Activated CD8-positive, alpha-beta T cell treated with anti-CD3 and anti-CD28 coated beads for 36 hours (primary cell): ENCODE data around the gene SERPINH1. TPM values are rescaled to one million over a fixed set of nuclear protein-coding genes. Genes with fewer than 3 reads are reported as not detected.

ENCODE experiments used
- ATAC-seq: fragments of 200-7000 bp; cut with Tn5 transposase; one replicate; pipeline ENCODE4 v1.10.0; 2021; ENCODE audit warnings: mild to moderate bottlenecking, moderate library complexity
- CTCF ChIA-PET: fragments of 350-600 bp; sonication (Branson Sonifier 250); formaldehyde crosslinking; loops from one replicate; lab custom pipeline; 2021; ENCODE audit warnings: antibody characterized with exemption; lab: Charles Lee
- POLR2A ChIA-PET: fragments of 350-600 bp; sonication (Branson Sonifier 250); formaldehyde crosslinking; loops from one replicate; lab custom pipeline; 2021; ENCODE audit warnings: antibody characterized with exemption; lab: Charles Lee
- DNase-seq: peaks from one replicate; pipeline ENCODE4 v3.0.0-alpha.2; 2020
- H3K27ac Mint-ChIP-seq: one replicate; pipeline ENCODE4 v1.8.0; 2021; ENCODE audit warnings: mild to moderate bottlenecking, mixed read lengths
- H3K27me3 Mint-ChIP-seq: one replicate; pipeline ENCODE4 v1.8.0; 2021; ENCODE audit warnings: mixed read lengths
- H3K36me3 Mint-ChIP-seq: one replicate; pipeline ENCODE4 v1.8.0; 2021; ENCODE audit warnings: low read depth, mixed read lengths
- H3K4me1 Mint-ChIP-seq: one replicate; pipeline ENCODE4 v1.8.0; 2021; ENCODE audit warnings: low read depth, mixed read lengths
- H3K4me3 Mint-ChIP-seq: one replicate; pipeline ENCODE4 v1.8.0; 2021; ENCODE audit warnings: mild to moderate bottlenecking, moderate library complexity, mixed read lengths
- H3K9me3 Mint-ChIP-seq: one replicate; pipeline ENCODE4 v1.8.0; 2021; ENCODE audit warnings: mixed read lengths
- CTCF ChIP-seq: fragments of 200-600 bp; IDR thresholded peaks from one replicate; pipeline ENCODE4 v1.8.0; 2022; ENCODE audit warnings: antibody characterized with exemption, mild to moderate bottlenecking
- intact Hi-C: fragments of 100-400 bp; cut with micrococcal nuclease; formaldehyde crosslinking; loops from one replicate; pipeline ENCODE4 v1.10.0; 2022
- total RNA-seq, 2 experiments: library from RNA; stranded (reverse); gene quantifications; one replicate each; pipeline ENCODE4 v1.2.3, GENCODE V29; 2021

Gene SERPINH1
- total RNA-seq, 2 experiments from 2014 or later = 15.7 to 17.7 TPM

DNA sequence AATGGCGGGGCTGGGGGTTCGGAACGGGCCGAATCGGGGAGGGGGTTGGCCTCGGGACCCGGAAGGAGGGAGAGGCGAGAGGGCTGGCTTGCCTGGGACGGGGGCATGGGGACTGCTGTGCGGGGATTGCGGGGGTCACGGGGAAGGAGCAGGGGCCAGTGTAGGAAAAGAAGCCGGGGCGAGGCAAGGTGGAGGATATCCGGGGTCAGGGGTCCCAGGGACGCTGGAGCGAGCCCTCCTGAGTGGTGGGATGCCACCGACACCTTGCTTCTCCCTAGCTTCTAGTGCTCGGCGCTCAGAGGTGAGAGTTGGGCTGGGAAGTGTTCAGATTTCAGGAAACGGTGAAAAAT lies 35.9 kb upstream of the SERPINH1 start:
- DNase-seq = no peak
- no peak for ATAC-seq
- CTCF ChIA-PET = interaction anchor here (0.8 to 4.3 kb wide), 11 partner anchors 8 to 265 kb away, joined by 3 to 40 read pairs (median 4); no protein-coding TSS in a partner anchor
- peaks cover 20% of the 10 kb centered on the region for H3K4me1 Mint-ChIP-seq
- H3K27ac Mint-ChIP-seq = peak overlapping the region; percentile 14
- POLR2A ChIA-PET = interaction anchor here (1.4 kb wide), 1 partner anchor 118 kb away, joined by 5 read pairs; no protein-coding TSS in a partner anchor
- intact Hi-C loops = no loop called here
- H3K4me3 Mint-ChIP-seq = peak overlapping the region; percentile 74
- no peak for TF ChIP-seq CTCF
- peaks cover 5% of the 10 kb centered on the region for H3K27me3 Mint-ChIP-seq
- no peaks in the 10 kb centered on the region for H3K36me3 Mint-ChIP-seq
- no peaks in the 10 kb centered on the region for H3K9me3 Mint-ChIP-seq

- Mint-ChIP-seq H3K9me3 (no peaks in the 10 kb centered on the region), H3K4me3 (peak overlapping the region; percentile 74), H3K27ac (no peak overlapping the region), H3K4me1 (peaks cover 26% of the 10 kb centered on the region), H3K27me3 (peaks cover 5% of the 10 kb centered on the region), H3K36me3 (no peaks in the 10 kb centered on the region)
- ATAC-seq = no peak
- DNase-seq = no peak
- POLR2A ChIA-PET = interaction anchor here (0.6 kb wide), 1 partner anchor 48 kb away, joined by 3 read pairs; no protein-coding TSS in a partner anchor
- intact Hi-C loops = no loop called here
- CTCF ChIA-PET = interaction anchor here (8.3 kb wide), 1 partner anchor 83 kb away, joined by 130 read pairs; no protein-coding TSS in a partner anchor
- no peak for TF ChIP-seq CTCF
These were observed 34.9 kb upstream of the SERPINH1 start for GRCh38 chr11:75527130-75527529.

- intact Hi-C loops = no loop called here
- no peak overlapping the region for H3K27ac Mint-ChIP-seq
- POLR2A ChIA-PET = interaction anchor here (1.0 to 1.3 kb wide), 2 partner anchors 9 to 83 kb away, joined by 4 to 5 read pairs; no protein-coding TSS in a partner anchor
- no peaks in the 10 kb centered on the region for H3K9me3 Mint-ChIP-seq
- ATAC-seq (no peak), DNase-seq (no peak)
- H3K4me3 Mint-ChIP-seq = peak overlapping the region; percentile 74
- CTCF ChIA-PET = interaction anchor here (1.2 to 8.3 kb wide), 3 partner anchors 76 to 141 kb away, joined by 3 to 130 read pairs (median 11); no protein-coding TSS in a partner anchor
- H3K27me3 Mint-ChIP-seq = peaks cover 5% of the 10 kb centered on the region
- no peaks in the 10 kb centered on the region for H3K36me3 Mint-ChIP-seq
- peaks cover 28% of the 10 kb centered on the region for H3K4me1 Mint-ChIP-seq
- no peak for TF ChIP-seq CTCF
These were observed 33.9 kb upstream of the SERPINH1 start for GRCh38 chr11:75527938-75528735.

DNA sequence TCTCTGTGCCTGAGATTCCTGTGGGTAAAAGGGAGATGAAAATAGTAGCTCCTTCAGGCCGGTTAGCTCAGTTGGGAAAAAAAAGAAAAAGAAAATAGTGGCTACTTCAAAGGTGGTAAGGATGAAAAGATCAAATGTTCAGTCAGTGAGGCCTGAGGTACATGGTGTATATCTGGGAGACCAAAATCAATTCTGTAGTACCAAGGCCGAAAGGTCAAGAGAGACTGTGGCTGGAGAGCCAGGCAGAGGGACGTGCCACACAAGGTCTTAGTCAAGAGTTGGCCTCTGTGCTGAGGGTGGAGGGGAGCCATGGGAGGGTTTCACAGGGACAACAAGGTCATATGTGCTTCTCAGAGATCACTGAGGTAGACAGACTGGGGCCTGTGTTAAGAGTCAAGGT lies 31.5 kb upstream of the SERPINH1 start:
- POLR2A ChIA-PET = interaction anchor here (1.2 kb wide), 1 partner anchor 130 kb away, joined by 4 read pairs; no protein-coding TSS in a partner anchor
- Mint-ChIP-seq H3K4me3 (no peak overlapping the region), H3K36me3 (no peaks in the 10 kb centered on the region), H3K9me3 (no peaks in the 10 kb centered on the region), H3K27me3 (no peaks in the 10 kb centered on the region), H3K4me1 (peaks cover 19% of the 10 kb centered on the region), H3K27ac (no peak overlapping the region)
- CTCF ChIA-PET = interaction anchor here (1.1 to 8.3 kb wide), 9 partner anchors 10 to 141 kb away, joined by 3 to 130 read pairs (median 6); no protein-coding TSS in a partner anchor
- TF ChIP-seq CTCF = no peak
- DNase-seq (no peak), ATAC-seq (no peak)
- intact Hi-C loops = loop anchor here (5.0 to 10.0 kb wide), 2 partner anchors 143 to 256 kb away; no protein-coding TSS in a partner anchor
